ENCODE measurements around the gene CACNA2D4.

DNA sequence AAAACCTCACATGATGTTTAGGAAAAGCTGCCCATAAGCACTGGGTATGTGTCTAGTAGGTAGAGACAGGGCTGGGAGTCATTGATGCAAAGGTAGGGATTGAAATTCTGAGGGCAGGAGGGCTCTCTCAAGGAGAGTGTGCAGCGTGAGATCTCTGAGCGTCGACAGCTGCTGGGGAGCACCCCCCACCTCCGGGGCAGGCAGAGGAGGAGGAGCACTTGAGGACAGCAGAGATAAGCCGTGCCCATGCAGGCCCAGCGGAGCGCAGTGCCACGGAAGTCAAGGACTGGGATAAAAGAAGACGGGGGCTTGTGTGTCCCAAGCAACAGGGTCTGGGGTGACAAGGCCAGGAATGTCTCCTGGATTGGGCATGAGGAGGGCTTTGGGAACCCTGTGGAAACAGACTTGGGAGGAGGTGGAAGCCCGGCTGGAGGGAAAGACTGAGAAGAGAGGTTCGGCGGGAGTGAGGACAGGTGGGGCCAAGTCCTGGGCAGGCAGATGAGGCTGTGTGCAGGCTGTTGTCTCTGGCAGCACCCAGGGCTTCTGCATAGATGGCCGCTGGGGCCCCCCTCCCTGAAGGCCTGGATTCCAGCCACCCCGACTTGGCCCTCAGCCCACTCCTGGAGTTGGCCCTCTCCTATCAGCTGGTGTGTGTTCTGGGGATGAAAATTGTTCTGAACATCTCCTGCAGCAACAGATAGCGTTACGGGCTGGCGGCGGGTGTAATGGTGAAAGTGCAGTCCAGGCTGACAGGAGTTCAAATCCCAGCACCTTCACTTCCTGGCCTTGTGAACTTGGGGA is 1.9 kb downstream of the CACNA2D4 start:
- TF ChIP-seq, protein P1, sequence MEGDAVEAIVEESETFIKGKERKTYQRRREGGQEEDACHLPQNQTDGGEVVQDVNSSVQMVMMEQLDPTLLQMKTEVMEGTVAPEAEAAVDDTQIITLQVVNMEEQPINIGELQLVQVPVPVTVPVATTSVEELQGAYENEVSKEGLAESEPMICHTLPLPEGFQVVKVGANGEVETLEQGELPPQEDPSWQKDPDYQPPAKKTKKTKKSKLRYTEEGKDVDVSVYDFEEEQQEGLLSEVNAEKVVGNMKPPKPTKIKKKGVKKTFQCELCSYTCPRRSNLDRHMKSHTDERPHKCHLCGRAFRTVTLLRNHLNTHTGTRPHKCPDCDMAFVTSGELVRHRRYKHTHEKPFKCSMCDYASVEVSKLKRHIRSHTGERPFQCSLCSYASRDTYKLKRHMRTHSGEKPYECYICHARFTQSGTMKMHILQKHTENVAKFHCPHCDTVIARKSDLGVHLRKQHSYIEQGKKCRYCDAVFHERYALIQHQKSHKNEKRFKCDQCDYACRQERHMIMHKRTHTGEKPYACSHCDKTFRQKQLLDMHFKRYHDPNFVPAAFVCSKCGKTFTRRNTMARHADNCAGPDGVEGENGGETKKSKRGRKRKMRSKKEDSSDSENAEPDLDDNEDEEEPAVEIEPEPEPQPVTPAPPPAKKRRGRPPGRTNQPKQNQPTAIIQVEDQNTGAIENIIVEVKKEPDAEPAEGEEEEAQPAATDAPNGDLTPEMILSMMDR (conservative IDR thresholded peaks at IDR 0.05), result no peak
- no peak for TF ChIP-seq ZFX (IDR thresholded peaks at IDR 0.05)
